ENCODE data around the gene MMP7.
"Not testable (repeated sequence)": the region's sequence is repeated elsewhere in the genome, so short reads cannot be mapped to it uniquely, and the experiment has no call there.

The MMP7 gene

GRCh38 chr11:102539567-102539966, 9.0 kb upstream of the MMP7 start:
- no peak for DNase-seq (ENCODE audit: low read depth, low spot score)

- DNase-seq (ENCODE audit: low read depth, low spot score), result no peak
Measured at GRCh38 chr11:102538932-102539331, 8.4 kb upstream of the MMP7 start.

GRCh38 chr11:102534261-102534872, 3.8 kb upstream of the MMP7 start:
- no peak for DNase-seq (ENCODE audit: low read depth, low spot score)

- no peak for DNase-seq (ENCODE audit: low read depth, low spot score)
Measured at GRCh38 chr11:102528618-102529017, 1.9 kb downstream of the MMP7 start.

- no peak for DNase-seq (ENCODE audit: low read depth, low spot score)
Measured at GRCh38 chr11:102527684-102528083, 2.9 kb downstream of the MMP7 start.

- no peak for DNase-seq (ENCODE audit: low read depth, low spot score)
Measured at GRCh38 chr11:102527041-102527440, 3.5 kb downstream of the MMP7 start.

- DNase-seq (ENCODE audit: low read depth, low spot score), result no peak
Measured at GRCh38 chr11:102523887-102524286, 6.7 kb downstream of the MMP7 start.

GRCh38 chr11:102523189-102523570, 7.4 kb downstream of the MMP7 start:
- DNase-seq (ENCODE audit: low read depth, low spot score), result no peak

GRCh38 chr11:102522312-102523188, 8.0 kb downstream of the MMP7 start:
- DNase-seq (ENCODE audit: low read depth, low spot score), result no peak

- no peak for DNase-seq (ENCODE audit: low read depth, low spot score)
Measured at GRCh38 chr11:102521121-102521520, 9.4 kb downstream of the MMP7 start.

GRCh38 chr11:102520514-102520913, 10.0 kb downstream of the MMP7 start:
- no peak for DNase-seq (ENCODE audit: low read depth, low spot score)

GRCh38 chr11:102518296-102519094, 12.1 kb downstream of the MMP7 start:
- DNase-seq (ENCODE audit: low read depth, low spot score), result no peak

- no peak for DNase-seq (ENCODE audit: low read depth, low spot score)
Measured at GRCh38 chr11:102517670-102518069, 12.9 kb downstream of the MMP7 start.

- DNase-seq (ENCODE audit: low read depth, low spot score), result no peak
Measured at GRCh38 chr11:102516179-102516578, 14.4 kb downstream of the MMP7 start.

GRCh38 chr11:102513869-102514268, 16.7 kb downstream of the MMP7 start:
- DNase-seq (ENCODE audit: low read depth, low spot score), result no peak

- no peak for DNase-seq (ENCODE audit: low read depth, low spot score)
Measured at GRCh38 chr11:102510439-102511135, 20.0 kb downstream of the MMP7 start.

- not testable (repeated sequence) for DNase-seq (ENCODE audit: low read depth, low spot score)
Measured at GRCh38 chr11:102502831-102503230, 27.7 kb downstream of the MMP7 start.

- no peak for DNase-seq (ENCODE audit: low read depth, low spot score)
Measured at GRCh38 chr11:102500829-102501228, 29.7 kb downstream of the MMP7 start.

GRCh38 chr11:102499931-102500330, 30.6 kb downstream of the MMP7 start:
- no peak for DNase-seq (ENCODE audit: low read depth, low spot score)

GRCh38 chr11:102499151-102499550, 31.4 kb downstream of the MMP7 start:
- no peak for DNase-seq (ENCODE audit: low read depth, low spot score)

GRCh38 chr11:102497061-102497460, 33.5 kb downstream of the MMP7 start:
- DNase-seq (ENCODE audit: low read depth, low spot score), result no peak
